CD4-positive, alpha-beta T cell (primary cell): ENCODE measurements around the gene STRA6. TPM values are rescaled to one million over a fixed set of nuclear protein-coding genes. Genes with fewer than 3 reads are reported as not detected.

ENCODE experiments used
- ATAC-seq: fragments of 200-7000 bp; cut with Tn5 transposase; one replicate; pipeline ENCODE4 v1.10.0; 2022; ENCODE audit warnings: mild to moderate bottlenecking; ENCODE audit not compliant: poor library complexity
- CTCF ChIA-PET: fragments of 350-600 bp; sonication (Branson Sonifier 250); formaldehyde crosslinking; loops from one replicate; lab custom pipeline; 2021; ENCODE audit warnings: antibody characterized with exemption, inconsistent platforms; lab: Charles Lee
- POLR2A ChIA-PET: fragments of 350-600 bp; sonication (Branson Sonifier 250); formaldehyde crosslinking; loops from one replicate; lab custom pipeline; 2021; ENCODE audit warnings: antibody characterized with exemption, inconsistent platforms; lab: Charles Lee
- DNase-seq, 14 experiments: peaks; one replicate each; pipeline ENCODE4 v3.0.0-alpha.2; 2013 to 2020; ENCODE audit warnings: mixed read lengths in 2 of 14
- H3K27ac ChIP-seq, 2 donors: one replicate each; pipeline versions ENCODE4 v1.5.1 to v1.7.0; 2013; ENCODE audit warnings: low read length in 2 of 2, low read depth in 1 of 2, mild to moderate bottlenecking in 1 of 2
- H3K27me3 ChIP-seq, 2 experiments: 1 replicate in 1 of 2; 2 replicates in 1 of 2; pipeline versions ENCODE4 v1.6.1 to v1.7.0; 2013; ENCODE audit warnings: low read length in 2 of 2, control low read depth in 1 of 2, mild to moderate bottlenecking in 1 of 2, moderate library complexity in 1 of 2; ENCODE audit not compliant: insufficient read depth in 2 of 2, control insufficient read depth in 1 of 2
- H3K36me3 ChIP-seq: one replicate; pipeline ENCODE4 v1.6.1; 2013; ENCODE audit warnings: low read length, control low read depth; ENCODE audit not compliant: insufficient read depth
- H3K4me1 ChIP-seq: one replicate; pipeline ENCODE4 v1.6.1; 2013; ENCODE audit warnings: low read length, control low read depth; ENCODE audit not compliant: insufficient read depth
- H3K4me3 ChIP-seq: one replicate; pipeline ENCODE4 v1.5.1; 2013; ENCODE audit warnings: mild to moderate bottlenecking, low read length, moderate library complexity
- H3K9me3 ChIP-seq, 2 experiments: 1 replicate in 1 of 2; 2 replicates in 1 of 2; pipeline versions ENCODE4 v1.6.1 to v1.7.0; 2013; ENCODE audit warnings: low read length in 2 of 2, mild to moderate bottlenecking in 2 of 2, control low read depth in 1 of 2, moderate library complexity in 1 of 2; ENCODE audit not compliant: control insufficient read depth in 1 of 2, insufficient read depth in 1 of 2
- H3K27ac Mint-ChIP-seq: one replicate; pipeline ENCODE4 v1.8.0; 2020; ENCODE audit warnings: mixed read lengths
- H3K27me3 Mint-ChIP-seq: one replicate; pipeline ENCODE4 v1.8.0; 2021; ENCODE audit warnings: mixed read lengths
- H3K36me3 Mint-ChIP-seq: one replicate; pipeline ENCODE4 v1.8.0; 2021; ENCODE audit warnings: low read depth, mixed read lengths
- H3K4me1 Mint-ChIP-seq: one replicate; pipeline ENCODE4 v1.8.0; 2021; ENCODE audit warnings: low read depth, mixed read lengths
- H3K4me3 Mint-ChIP-seq: one replicate; pipeline ENCODE4 v1.8.0; 2020; ENCODE audit warnings: mild to moderate bottlenecking, mixed read lengths
- H3K9me3 Mint-ChIP-seq: one replicate; pipeline ENCODE4 v1.8.0; 2020; ENCODE audit warnings: mixed read lengths
- intact Hi-C, 2 experiments: fragments of 100-400 bp; cut with DNase I in 1 of 2; cut with micrococcal nuclease in 1 of 2; formaldehyde crosslinking; loops; one replicate each; pipeline versions ENCODE4 v1.15.1 to v1.9.0; 2023 to 2025; cut with DNase I, micrococcal nuclease
- total RNA-seq, 174 experiments: library from RNA in 2 of 174; stranded (reverse) in 2 of 174; gene quantifications; one replicate each; pipeline ENCODE4 v1.2.3 and lab custom pipeline; 2021 to 2026
- TF ChIP-seq, protein P1 (sequence below): fragments of 200-600 bp; IDR thresholded peaks from one replicate; pipeline ENCODE4 v1.8.0; 2022; ENCODE audit warnings: antibody characterized with exemption, mild to moderate bottlenecking

The STRA6 gene
- total RNA-seq, 2 experiments from 2014 or later = not detected

DNA sequence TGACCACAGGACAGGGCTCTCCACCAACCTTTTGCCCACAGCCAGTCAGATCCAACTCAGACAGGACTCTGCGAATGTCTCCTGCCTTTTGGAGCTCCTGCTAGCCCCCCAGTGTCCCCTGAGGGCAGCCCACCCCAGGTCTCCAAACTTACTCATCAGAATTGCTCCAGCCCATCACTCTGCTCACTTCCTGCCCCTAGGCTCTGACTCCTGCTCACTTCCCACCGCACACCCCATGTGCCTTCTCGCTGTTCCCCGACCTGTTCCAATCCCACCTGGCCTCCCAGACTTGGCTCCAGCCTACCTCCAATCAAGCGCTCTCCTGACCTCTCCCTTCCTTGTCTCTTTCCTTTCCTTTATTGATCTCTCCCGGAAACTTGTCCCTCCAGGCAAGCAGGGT lies 5.9 kb upstream of the STRA6 start:
- TF ChIP-seq, protein P1, sequence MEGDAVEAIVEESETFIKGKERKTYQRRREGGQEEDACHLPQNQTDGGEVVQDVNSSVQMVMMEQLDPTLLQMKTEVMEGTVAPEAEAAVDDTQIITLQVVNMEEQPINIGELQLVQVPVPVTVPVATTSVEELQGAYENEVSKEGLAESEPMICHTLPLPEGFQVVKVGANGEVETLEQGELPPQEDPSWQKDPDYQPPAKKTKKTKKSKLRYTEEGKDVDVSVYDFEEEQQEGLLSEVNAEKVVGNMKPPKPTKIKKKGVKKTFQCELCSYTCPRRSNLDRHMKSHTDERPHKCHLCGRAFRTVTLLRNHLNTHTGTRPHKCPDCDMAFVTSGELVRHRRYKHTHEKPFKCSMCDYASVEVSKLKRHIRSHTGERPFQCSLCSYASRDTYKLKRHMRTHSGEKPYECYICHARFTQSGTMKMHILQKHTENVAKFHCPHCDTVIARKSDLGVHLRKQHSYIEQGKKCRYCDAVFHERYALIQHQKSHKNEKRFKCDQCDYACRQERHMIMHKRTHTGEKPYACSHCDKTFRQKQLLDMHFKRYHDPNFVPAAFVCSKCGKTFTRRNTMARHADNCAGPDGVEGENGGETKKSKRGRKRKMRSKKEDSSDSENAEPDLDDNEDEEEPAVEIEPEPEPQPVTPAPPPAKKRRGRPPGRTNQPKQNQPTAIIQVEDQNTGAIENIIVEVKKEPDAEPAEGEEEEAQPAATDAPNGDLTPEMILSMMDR = no peak
- Mint-ChIP-seq H3K27ac (no peak overlapping the region), H3K9me3 (no peaks in the 10 kb centered on the region), H3K27me3 (peaks cover 12% of the 10 kb centered on the region), H3K4me1 (no peaks in the 10 kb centered on the region), H3K36me3 (no peaks in the 10 kb centered on the region), H3K4me3 (no peak overlapping the region)
- Histone ChIP-seq H3K4me3 (no peak overlapping the region), H3K36me3 (no peaks in the 10 kb centered on the region), H3K27ac (no peak overlapping the region), H3K4me1 (no peaks in the 10 kb centered on the region), H3K27me3 (peaks cover 0 to 5% of the 10 kb centered on the region in 2 experiments), H3K9me3 (no peaks in the 10 kb centered on the region)
- POLR2A ChIA-PET = no interaction called here
- no peak for ATAC-seq
- DNase-seq = no peak
- CTCF ChIA-PET = no interaction called here
- intact Hi-C loops = no loop called here

DNA sequence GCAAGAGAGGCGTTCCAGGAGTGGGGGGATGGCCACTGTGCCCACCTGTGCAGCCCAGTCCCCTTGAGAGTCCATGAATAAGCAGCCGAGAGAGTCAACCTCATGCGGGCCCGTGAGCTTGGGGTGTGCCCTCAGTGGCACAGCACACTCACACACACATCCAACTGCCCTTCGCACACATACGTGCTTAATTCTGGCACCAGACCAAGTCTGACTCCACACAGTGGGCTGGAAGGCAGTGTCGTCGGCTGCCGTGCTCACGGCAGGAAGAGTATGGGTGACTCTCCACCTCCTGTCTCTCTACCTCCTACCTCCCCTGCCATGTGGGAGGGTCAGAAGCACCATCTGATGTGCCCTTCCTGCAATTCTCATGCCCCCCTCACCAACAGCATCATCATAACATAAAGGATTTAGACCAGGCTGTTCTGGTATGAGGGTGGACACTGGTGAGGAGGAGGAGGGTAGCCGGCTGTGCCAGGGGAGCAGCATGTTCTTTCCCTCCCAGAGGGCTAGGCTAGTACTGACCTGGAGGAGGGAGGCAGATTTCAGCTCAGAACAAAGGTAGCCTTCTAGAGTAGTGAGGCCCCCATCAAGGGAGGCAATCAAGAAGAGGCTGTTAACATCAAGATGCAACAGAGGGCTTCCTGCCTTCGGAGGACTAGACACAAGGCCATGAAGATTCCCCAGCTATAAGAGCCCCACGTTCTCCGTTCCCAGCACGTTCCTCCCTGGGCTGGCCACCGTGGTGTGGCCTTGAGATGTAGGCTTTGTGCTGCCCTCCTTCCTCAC lies 5.3 kb upstream of the STRA6 start:
- POLR2A ChIA-PET = no interaction called here
- Mint-ChIP-seq H3K4me3 (no peak overlapping the region), H3K27ac (no peak overlapping the region), H3K27me3 (peaks cover 12% of the 10 kb centered on the region), H3K9me3 (no peaks in the 10 kb centered on the region), H3K36me3 (no peaks in the 10 kb centered on the region), H3K4me1 (no peaks in the 10 kb centered on the region)
- H3K36me3 ChIP-seq = no peaks in the 10 kb centered on the region
- H3K27me3 ChIP-seq = peaks cover 2 to 5% of the 10 kb centered on the region in 2 experiments
- H3K27ac ChIP-seq = no peak overlapping the region
- no peaks in the 10 kb centered on the region for H3K9me3 ChIP-seq
- no peak overlapping the region for H3K4me3 ChIP-seq
- TF ChIP-seq, protein P1 = no peak
- no peaks in the 10 kb centered on the region for H3K4me1 ChIP-seq
- no peak for DNase-seq
- intact Hi-C loops = no loop called here
- CTCF ChIA-PET = no interaction called here
- no peak for ATAC-seq

DNA sequence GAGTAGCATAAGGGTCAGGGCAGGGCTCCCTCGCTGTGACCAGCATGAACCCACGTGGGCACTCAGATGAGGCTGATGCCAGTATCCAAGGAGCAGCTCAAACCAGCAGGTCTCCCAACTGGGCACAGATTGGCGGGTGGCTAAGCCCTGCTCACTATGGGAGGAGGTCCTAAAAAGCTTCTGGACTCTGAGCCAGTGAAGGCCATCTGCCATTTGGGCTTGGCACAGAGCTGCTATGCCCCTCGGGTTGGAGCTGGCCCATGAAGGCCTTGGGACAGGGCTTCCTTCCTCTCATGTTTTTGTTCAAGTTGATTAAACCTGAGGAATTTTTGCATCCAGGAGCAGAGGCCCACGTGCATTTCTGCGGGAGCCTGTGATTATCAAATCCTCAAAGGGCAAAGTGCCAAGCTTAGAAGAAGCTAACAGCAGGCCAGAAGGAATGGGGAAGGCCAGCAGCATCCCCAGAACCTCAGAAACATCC lies 4.3 kb upstream of the STRA6 start:
- no peak overlapping the region for H3K4me3 ChIP-seq
- DNase-seq = no peak
- no peak for ATAC-seq
- H3K36me3 Mint-ChIP-seq = no peaks in the 10 kb centered on the region
- intact Hi-C loops = no loop called here
- H3K36me3 ChIP-seq = no peaks in the 10 kb centered on the region
- no peak overlapping the region for H3K27ac Mint-ChIP-seq
- TF ChIP-seq, protein P1 = no peak
- H3K27me3 ChIP-seq = peaks cover 2 to 5% of the 10 kb centered on the region in 2 experiments
- no peak overlapping the region for H3K4me3 Mint-ChIP-seq
- H3K4me1 Mint-ChIP-seq = no peaks in the 10 kb centered on the region
- POLR2A ChIA-PET = no interaction called here
- no peaks in the 10 kb centered on the region for H3K9me3 Mint-ChIP-seq
- H3K4me1 ChIP-seq = no peaks in the 10 kb centered on the region
- CTCF ChIA-PET = no interaction called here
- H3K9me3 ChIP-seq = no peaks in the 10 kb centered on the region
- H3K27ac ChIP-seq = no peak overlapping the region
- H3K27me3 Mint-ChIP-seq = peaks cover 12% of the 10 kb centered on the region
